Measurements from ENCODE around the gene AZU1.

The AZU1 gene

GRCh38 chr19:807627-808422 lies 19.8 kb upstream of the AZU1 start (continued):
- TF ChIP-seq PRDM4 (tag by site-specific recombination; IDR thresholded peaks at IDR 0.05): no peak
- no peak for TF ChIP-seq ZNF777 (tag by site-specific recombination; IDR thresholded peaks at IDR 0.05; ENCODE audit: borderline replicate concordance)
- no peak for TF ChIP-seq ZNF202 (tag by site-specific recombination; IDR thresholded peaks at IDR 0.05; ENCODE audit: borderline replicate concordance)

GRCh38 chr19:808423-808775 lies 19.2 kb upstream of the AZU1 start:
- CTCF ChIA-PET: interaction anchor here (0.6 to 2.2 kb wide), 2 partner anchors 9 to 37 kb away, joined by 3 to 5 read pairs; no protein-coding TSS in a partner anchor
- H3K4me1 ChIP-seq (ENCODE audit: control insufficient read depth, insufficient read depth, low read length): no peaks in the 10 kb centered on the region
- POLR2A ChIA-PET: no interaction called here
- no peak overlapping the region for H3K4me3 ChIP-seq (ENCODE audit: low read depth, low read length)
- peaks cover 25 to 94% of the 10 kb centered on the region in 2 experiments; a peak in 2 of 3 replicates for H3K36me3 ChIP-seq (ENCODE audit: control insufficient read depth in 2 of 2, insufficient read depth in 1 of 2, low read length in 2 of 2)
- no peaks in the 10 kb centered on the region for H3K9me3 ChIP-seq (ENCODE audit: control insufficient read depth, insufficient read depth, low read depth, low read length)
- TF ChIP-seq ZNF10 (tag by site-specific recombination; IDR thresholded peaks at IDR 0.05) (no peak), ZBTB6 (tag by site-specific recombination; IDR thresholded peaks at IDR 0.05) (no peak), SALL2 (tag by site-specific recombination; IDR thresholded peaks at IDR 0.05; ENCODE audit: borderline replicate concordance) (no peak), ZNF221 (tag by site-specific recombination; IDR thresholded peaks at IDR 0.05; ENCODE audit: borderline replicate concordance) (no peak), ZNF521 (tag by site-specific recombination; IDR thresholded peaks at IDR 0.05) (no peak), ZNF146 (tag by site-specific recombination; IDR thresholded peaks at IDR 0.05) (no peak), ELK4 (IDR thresholded peaks at IDR 0.05; ENCODE audit: borderline replicate concordance, low read depth, low read length) (no peak), ZNF660 (tag by site-specific recombination; IDR thresholded peaks at IDR 0.05) (no peak), ZNF398 (tag by site-specific recombination; IDR thresholded peaks at IDR 0.05) (no peak), ZNF600 (tag by site-specific recombination; IDR thresholded peaks at IDR 0.05) (no peak), ZNF311 (tag by site-specific recombination; IDR thresholded peaks at IDR 0.05; ENCODE audit: borderline replicate concordance) (no peak), ZBTB20 (tag by site-specific recombination; IDR thresholded peaks at IDR 0.05) (no peak)
- no peak overlapping the region for H3K27ac ChIP-seq (ENCODE audit: extremely low read depth, low read depth, low read length)

All from HEK293 (cell line).